Activated B cell treated with CpG ODN at 0.5 μM for 24 hours (primary cell): ENCODE data around the gene CINP. TPM values are rescaled to one million over a fixed set of nuclear protein-coding genes. Genes with fewer than 3 reads are reported as not detected.

Experiments used
- ATAC-seq: fragments of 200-7000 bp; cut with Tn5 transposase; one replicate; pipeline ENCODE4 v1.10.0; 2021; ENCODE audit warnings: low read depth, mild to moderate bottlenecking, moderate library complexity
- CTCF ChIA-PET: fragments of 350-600 bp; sonication (Branson Sonifier 250); formaldehyde crosslinking; loops from one replicate; lab custom pipeline; 2021; ENCODE audit warnings: antibody characterized with exemption; lab: Charles Lee
- POLR2A ChIA-PET: fragments of 350-600 bp; sonication (Branson Sonifier 250); formaldehyde crosslinking; loops from one replicate; lab custom pipeline; 2021; ENCODE audit warnings: antibody characterized with exemption; lab: Charles Lee
- DNase-seq: peaks from one replicate; pipeline ENCODE4 v3.0.0; 2022
- H3K27ac Mint-ChIP-seq: one replicate; pipeline ENCODE4 v1.8.0; 2020; ENCODE audit warnings: mixed read lengths
- H3K27me3 Mint-ChIP-seq: one replicate; pipeline ENCODE4 v1.8.0; 2021; ENCODE audit warnings: mixed read lengths
- H3K36me3 Mint-ChIP-seq: one replicate; pipeline ENCODE4 v1.8.0; 2021; ENCODE audit warnings: low read depth, mixed read lengths
- H3K4me1 Mint-ChIP-seq: one replicate; pipeline ENCODE4 v1.8.0; 2021; ENCODE audit warnings: mixed read lengths
- H3K4me3 Mint-ChIP-seq: one replicate; pipeline ENCODE4 v1.8.0; 2020; ENCODE audit warnings: mild to moderate bottlenecking, mixed read lengths
- H3K9me3 Mint-ChIP-seq: one replicate; pipeline ENCODE4 v1.8.0; 2020; ENCODE audit warnings: mixed read lengths
- CTCF ChIP-seq: fragments of 200-600 bp; IDR thresholded peaks from one replicate; pipeline ENCODE4 v1.8.0; 2022; ENCODE audit warnings: antibody characterized with exemption, mild to moderate bottlenecking
- intact Hi-C: fragments of 100-400 bp; cut with micrococcal nuclease; formaldehyde crosslinking; loops from one replicate; pipeline ENCODE4 v1.15.1; 2024
- total RNA-seq: library from RNA; stranded (reverse); gene quantifications from 2 replicates; pipeline ENCODE4 v1.2.3, GENCODE V29; 2022

CINP gene
- total RNA-seq, 1 donor from 2014 or later: 57.5 TPM

GRCh38 chr14:102371361-102371760 lies 8.7 kb upstream of the CINP start:
- ATAC-seq (no peak), DNase-seq (no peak)
- POLR2A ChIA-PET: no interaction called here
- Mint-ChIP-seq H3K36me3 (peaks cover 3% of the 10 kb centered on the region), H3K9me3 (no peaks in the 10 kb centered on the region), H3K4me3 (no peak overlapping the region), H3K27me3 (no peaks in the 10 kb centered on the region), H3K4me1 (peaks cover 20% of the 10 kb centered on the region), H3K27ac (no peak overlapping the region)
- intact Hi-C loops: no loop called here
- no peak for TF ChIP-seq CTCF
- CTCF ChIA-PET: no interaction called here

DNA sequence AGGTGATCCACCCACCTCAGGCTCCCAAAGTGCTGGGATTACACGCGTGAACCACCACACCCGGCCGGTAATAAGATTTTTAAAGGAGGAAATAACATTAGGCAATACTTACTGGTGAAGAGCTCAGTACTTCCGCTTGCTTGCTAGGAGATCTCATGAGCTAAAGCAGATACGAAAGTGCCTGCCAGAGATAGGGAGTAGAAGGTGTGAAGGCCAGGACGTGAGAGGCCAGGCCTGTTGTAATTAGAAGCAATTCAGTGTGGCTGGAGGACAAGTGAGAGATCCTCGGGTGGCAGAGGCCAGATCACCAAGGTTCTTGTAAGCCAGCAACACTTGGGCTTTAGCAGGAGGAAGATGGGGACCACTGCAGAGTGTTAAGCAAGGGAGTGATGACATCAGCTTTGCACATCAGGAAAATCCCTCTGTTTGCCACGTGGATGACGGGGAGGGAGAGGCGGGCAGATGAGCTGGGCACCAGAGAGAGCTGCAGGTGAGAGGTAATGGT lies 7.7 kb upstream of the CINP start:
- TF ChIP-seq CTCF: no peak
- Mint-ChIP-seq H3K27me3 (no peaks in the 10 kb centered on the region), H3K36me3 (peaks cover 3% of the 10 kb centered on the region), H3K27ac (no peak overlapping the region), H3K9me3 (no peaks in the 10 kb centered on the region), H3K4me1 (peaks cover 20% of the 10 kb centered on the region), H3K4me3 (no peak overlapping the region)
- intact Hi-C loops: no loop called here
- ATAC-seq: no peak
- ChIA-PET CTCF (no interaction called here), POLR2A (no interaction called here)
- DNase-seq: no peak

GRCh38 chr14:102363182-102363943 lies 673 bp upstream of the CINP start:
- ATAC-seq (no peak), DNase-seq (no peak)
- H3K36me3 Mint-ChIP-seq: peaks cover 25% of the 10 kb centered on the region
- no peaks in the 10 kb centered on the region for H3K9me3 Mint-ChIP-seq
- POLR2A ChIA-PET: interaction anchor here (0.9 to 2.2 kb wide), 6 partner anchors 45 to 971 kb away, joined by 3 to 28 read pairs (median 8); partner anchors contain the start of genes ANKRD9, EIF5 and ZNF839
- TF ChIP-seq CTCF: no peak
- H3K27ac Mint-ChIP-seq: peak overlapping the region; percentile 86
- intact Hi-C loops: loop anchor here (2.0 to 10.0 kb wide), 2 partner anchors 145 to 691 kb away; partner anchors contain the start of genes ANKRD9 and CDC42BPB
- no peak overlapping the region for H3K4me3 Mint-ChIP-seq
- peaks cover 41% of the 10 kb centered on the region for H3K4me1 Mint-ChIP-seq
- CTCF ChIA-PET: no interaction called here
- no peaks in the 10 kb centered on the region for H3K27me3 Mint-ChIP-seq

GRCh38 chr14:102362084-102362483 lies 606 bp downstream of the CINP start:
- Mint-ChIP-seq H3K36me3 (peaks cover 37% of the 10 kb centered on the region), H3K9me3 (no peaks in the 10 kb centered on the region), H3K4me3 (no peak overlapping the region), H3K27ac (peak overlapping the region; percentile 97), H3K27me3 (no peaks in the 10 kb centered on the region), H3K4me1 (peaks cover 29% of the 10 kb centered on the region)
- POLR2A ChIA-PET: interaction anchor here (0.6 to 2.2 kb wide), 7 partner anchors 9 to 972 kb away, joined by 3 to 28 read pairs (median 4); partner anchors contain the start of genes ANKRD9, EIF5 and ZNF839
- CTCF ChIA-PET: interaction anchor here (1.3 kb wide), 1 partner anchor 48 kb away, joined by 3 read pairs; no protein-coding TSS in a partner anchor
- no peak for TF ChIP-seq CTCF
- peak; percentile 70 for ATAC-seq
- DNase-seq: no peak
- intact Hi-C loops: loop anchor here (1.0 to 10.0 kb wide), 9 partner anchors 43 to 693 kb away; partner anchors contain the start of genes ANKRD9, CDC42BPB, DYNC1H1 and HSP90AA1

DNA sequence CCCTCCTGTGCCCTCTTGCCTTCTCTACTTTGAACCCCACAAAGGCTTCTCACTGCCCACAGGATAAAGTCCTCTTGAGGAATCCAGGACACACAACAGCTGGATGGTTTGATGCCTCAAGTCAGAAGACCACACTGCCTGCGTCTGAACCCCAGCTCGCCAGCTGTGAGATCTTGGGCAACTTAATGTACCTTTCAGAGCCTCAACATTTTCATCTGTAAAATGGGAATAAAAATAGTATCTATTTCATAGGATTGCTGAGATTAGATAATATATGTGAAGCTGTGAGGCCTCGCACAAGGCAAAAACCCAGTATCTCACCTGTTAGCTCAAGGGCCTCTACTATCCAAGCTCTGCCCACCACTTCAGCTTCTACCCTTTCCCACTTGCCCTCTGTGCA lies 2.3 kb downstream of the CINP start:
- CTCF ChIA-PET: no interaction called here
- no peak overlapping the region for H3K4me3 Mint-ChIP-seq
- no peak for TF ChIP-seq CTCF
- H3K27me3 Mint-ChIP-seq: no peaks in the 10 kb centered on the region
- no peak for DNase-seq
- H3K36me3 Mint-ChIP-seq: peaks cover 53% of the 10 kb centered on the region
- H3K27ac Mint-ChIP-seq: no peak overlapping the region
- POLR2A ChIA-PET: no interaction called here
- H3K9me3 Mint-ChIP-seq: no peaks in the 10 kb centered on the region
- no peak for ATAC-seq
- intact Hi-C loops: loop anchor here (10.0 kb wide), 1 partner anchor 694 kb away; the partner anchor contains the start of gene CDC42BPB
- peaks cover 29% of the 10 kb centered on the region for H3K4me1 Mint-ChIP-seq
